ENCODE measurements around the gene GABARAPL1.
"Not testable (repeated sequence)": the region's sequence is repeated elsewhere in the genome, so short reads cannot be mapped to it uniquely, and the experiment has no call there.

The GABARAPL1 gene

GRCh38 chr12:10191865-10192264, 20.8 kb upstream of the GABARAPL1 start:
- H3K27ac ChIP-seq = no peak overlapping the region

GRCh38 chr12:10194160-10194670, 18.5 kb upstream of the GABARAPL1 start:
- H2AFZ ChIP-seq (ENCODE audit: low read depth) = no peak overlapping the region
- no peaks in the 10 kb centered on the region for H3K4me1 ChIP-seq (ENCODE audit: low read depth, poor library complexity, severe bottlenecking)
- no peaks in the 10 kb centered on the region for H3K27me3 ChIP-seq (ENCODE audit: insufficient read depth, low read depth)
- TF ChIP-seq, protein P1, sequence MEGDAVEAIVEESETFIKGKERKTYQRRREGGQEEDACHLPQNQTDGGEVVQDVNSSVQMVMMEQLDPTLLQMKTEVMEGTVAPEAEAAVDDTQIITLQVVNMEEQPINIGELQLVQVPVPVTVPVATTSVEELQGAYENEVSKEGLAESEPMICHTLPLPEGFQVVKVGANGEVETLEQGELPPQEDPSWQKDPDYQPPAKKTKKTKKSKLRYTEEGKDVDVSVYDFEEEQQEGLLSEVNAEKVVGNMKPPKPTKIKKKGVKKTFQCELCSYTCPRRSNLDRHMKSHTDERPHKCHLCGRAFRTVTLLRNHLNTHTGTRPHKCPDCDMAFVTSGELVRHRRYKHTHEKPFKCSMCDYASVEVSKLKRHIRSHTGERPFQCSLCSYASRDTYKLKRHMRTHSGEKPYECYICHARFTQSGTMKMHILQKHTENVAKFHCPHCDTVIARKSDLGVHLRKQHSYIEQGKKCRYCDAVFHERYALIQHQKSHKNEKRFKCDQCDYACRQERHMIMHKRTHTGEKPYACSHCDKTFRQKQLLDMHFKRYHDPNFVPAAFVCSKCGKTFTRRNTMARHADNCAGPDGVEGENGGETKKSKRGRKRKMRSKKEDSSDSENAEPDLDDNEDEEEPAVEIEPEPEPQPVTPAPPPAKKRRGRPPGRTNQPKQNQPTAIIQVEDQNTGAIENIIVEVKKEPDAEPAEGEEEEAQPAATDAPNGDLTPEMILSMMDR (conservative IDR thresholded peaks at IDR 0.05; ENCODE audit: low read depth, low read length) = no peak
- H3K27ac ChIP-seq = no peak overlapping the region
- H3K4me2 ChIP-seq = no peak overlapping the region
- no peak overlapping the region for H3K9ac ChIP-seq
- no peaks in the 10 kb centered on the region for H3K36me3 ChIP-seq (ENCODE audit: insufficient read depth)
- H3K4me3 ChIP-seq (IDR thresholded peaks at IDR 0.05; ENCODE audit: insufficient read depth, low read depth, low read length) = no peak overlapping the region
- H3K79me2 ChIP-seq (ENCODE audit: insufficient read depth, low read depth) = no peaks in the 10 kb centered on the region
- no peaks in the 10 kb centered on the region for H4K20me1 ChIP-seq (ENCODE audit: insufficient read depth)

More at GRCh38 chr12:10191865-10192264, 20.8 kb upstream of the GABARAPL1 start:
- H3K36me3 ChIP-seq (ENCODE audit: insufficient read depth) = no peaks in the 10 kb centered on the region
- no peak overlapping the region for H3K9ac ChIP-seq
- H3K27me3 ChIP-seq (ENCODE audit: insufficient read depth, low read depth) = no peaks in the 10 kb centered on the region
- no peaks in the 10 kb centered on the region for H3K4me1 ChIP-seq (ENCODE audit: low read depth, poor library complexity, severe bottlenecking)
- no peaks in the 10 kb centered on the region for H4K20me1 ChIP-seq (ENCODE audit: insufficient read depth)
- H2AFZ ChIP-seq (ENCODE audit: low read depth) = no peak overlapping the region
- no peak overlapping the region for H3K4me3 ChIP-seq (IDR thresholded peaks at IDR 0.05; ENCODE audit: insufficient read depth, low read depth, low read length)
- no peaks in the 10 kb centered on the region for H3K79me2 ChIP-seq (ENCODE audit: insufficient read depth, low read depth)
- TF ChIP-seq, protein P1 (conservative IDR thresholded peaks at IDR 0.05; ENCODE audit: low read depth, low read length) = no peak
- H3K4me2 ChIP-seq = no peak overlapping the region

DNA sequence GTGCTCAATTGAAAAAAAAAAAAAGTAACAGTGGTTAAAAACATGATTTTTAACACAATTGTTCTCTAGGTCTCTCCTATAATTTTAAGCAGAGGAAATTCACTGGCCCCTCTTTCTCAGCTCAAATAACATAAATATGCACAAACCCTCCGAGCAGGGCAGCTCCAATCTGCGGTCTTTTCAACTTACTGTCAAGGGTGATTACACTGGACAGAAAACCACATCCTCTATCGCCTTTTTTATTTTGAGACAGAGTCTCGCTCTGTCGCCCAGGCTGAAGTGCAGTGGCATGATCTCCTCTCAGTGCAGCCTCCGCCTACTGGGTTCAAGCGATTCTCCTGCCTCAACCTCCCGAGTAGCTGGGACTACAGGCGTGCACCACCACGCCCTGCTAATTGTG, 16.5 kb upstream of the GABARAPL1 start:
- H3K79me2 ChIP-seq (ENCODE audit: insufficient read depth, low read depth) = no peaks in the 10 kb centered on the region

DNA sequence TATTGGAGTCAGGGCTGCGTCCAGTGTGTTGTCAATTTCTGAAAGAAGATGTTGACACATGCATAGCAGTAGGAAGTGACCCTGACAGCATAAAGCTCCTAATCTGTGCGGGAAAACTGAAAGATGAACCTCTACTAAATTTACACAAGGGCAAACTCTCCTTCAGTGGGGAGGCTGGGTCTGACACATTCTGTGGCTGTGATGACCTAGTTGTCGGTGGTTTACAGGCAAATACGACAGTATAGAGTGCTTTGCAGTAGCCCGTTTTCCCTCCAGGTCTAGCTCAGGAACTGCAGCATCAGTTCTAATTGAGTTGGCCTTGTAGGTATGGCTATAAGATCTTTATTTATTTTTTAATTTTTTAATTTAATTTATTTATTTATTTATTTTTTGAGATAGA, 14.8 kb upstream of the GABARAPL1 start:
- no peaks in the 10 kb centered on the region for H3K4me1 ChIP-seq (ENCODE audit: low read depth, poor library complexity, severe bottlenecking)
- H3K36me3 ChIP-seq (ENCODE audit: insufficient read depth) = no peaks in the 10 kb centered on the region
- H2AFZ ChIP-seq (ENCODE audit: low read depth) = no peak overlapping the region
- H3K4me3 ChIP-seq (IDR thresholded peaks at IDR 0.05; ENCODE audit: insufficient read depth, low read depth, low read length) = no peak overlapping the region
- TF ChIP-seq, protein P1 (conservative IDR thresholded peaks at IDR 0.05; ENCODE audit: low read depth, low read length) = no peak
- no peak overlapping the region for H3K9ac ChIP-seq
- H3K27ac ChIP-seq = no peak overlapping the region
- no peaks in the 10 kb centered on the region for H4K20me1 ChIP-seq (ENCODE audit: insufficient read depth)
- no peak overlapping the region for H3K4me2 ChIP-seq
- no peaks in the 10 kb centered on the region for H3K79me2 ChIP-seq (ENCODE audit: insufficient read depth, low read depth)
- H3K27me3 ChIP-seq (ENCODE audit: insufficient read depth, low read depth) = no peaks in the 10 kb centered on the region

More for the DNA sequence above, 16.5 kb upstream of the GABARAPL1 start:
- no peak overlapping the region for H2AFZ ChIP-seq (ENCODE audit: low read depth)
- H3K9ac ChIP-seq = no peak overlapping the region
- no peak overlapping the region for H3K4me2 ChIP-seq
- TF ChIP-seq, protein P1 (conservative IDR thresholded peaks at IDR 0.05; ENCODE audit: low read depth, low read length) = no peak
- no peaks in the 10 kb centered on the region for H4K20me1 ChIP-seq (ENCODE audit: insufficient read depth)
- no peaks in the 10 kb centered on the region for H3K36me3 ChIP-seq (ENCODE audit: insufficient read depth)
- H3K4me3 ChIP-seq (IDR thresholded peaks at IDR 0.05; ENCODE audit: insufficient read depth, low read depth, low read length) = no peak overlapping the region
- H3K27ac ChIP-seq = no peak overlapping the region
- no peaks in the 10 kb centered on the region for H3K27me3 ChIP-seq (ENCODE audit: insufficient read depth, low read depth)
- H3K4me1 ChIP-seq (ENCODE audit: low read depth, poor library complexity, severe bottlenecking) = no peaks in the 10 kb centered on the region

GRCh38 chr12:10204495-10204894, 8.2 kb upstream of the GABARAPL1 start:
- not testable (repeated sequence) for H3K27ac ChIP-seq; H3K27me3 ChIP-seq (ENCODE audit: insufficient read depth, low read depth); H3K4me3 ChIP-seq (IDR thresholded peaks at IDR 0.05; ENCODE audit: insufficient read depth, low read depth, low read length); H4K20me1 ChIP-seq (ENCODE audit: insufficient read depth); H2AFZ ChIP-seq (ENCODE audit: low read depth); H3K36me3 ChIP-seq (ENCODE audit: insufficient read depth); H3K4me1 ChIP-seq (ENCODE audit: low read depth, poor library complexity, severe bottlenecking); H3K79me2 ChIP-seq (ENCODE audit: insufficient read depth, low read depth); H3K4me2 ChIP-seq; H3K9ac ChIP-seq

All from KMS-11 (cell line).